CD4-positive, alpha-beta memory T cell (primary cell): ENCODE measurements around the gene SLC24A4. TPM values are rescaled to one million over a fixed set of nuclear protein-coding genes. Genes with fewer than 3 reads are reported as not detected.
A peak's percentile ranks its signal among the peaks of the same experiment; 100 is the strongest.

Source experiments
- CTCF ChIA-PET: fragments of 350-600 bp; sonication (Branson Sonifier 250); formaldehyde crosslinking; loops from one replicate; lab custom pipeline; 2021; ENCODE audit warnings: inconsistent platforms; ENCODE audit not compliant: partially characterized antibody; lab: Charles Lee
- POLR2A ChIA-PET: fragments of 350-600 bp; sonication (Branson Sonifier 250); formaldehyde crosslinking; loops from one replicate; lab custom pipeline; 2021; ENCODE audit not compliant: partially characterized antibody; lab: Charles Lee
- DNase-seq, 5 donors: peaks; one replicate each; pipeline versions ENCODE4 v3.0.0 to v3.0.0-alpha.2; 2020 to 2022; ENCODE audit warnings: mixed read lengths in 1 of 5
- H3K27ac ChIP-seq: one replicate; pipeline ENCODE4 v1.7.0; 2013; ENCODE audit warnings: low read depth, low read length
- H3K27me3 ChIP-seq: 2 replicates; pipeline ENCODE4 v1.7.0; 2013; ENCODE audit warnings: mild to moderate bottlenecking, low read length, moderate library complexity; ENCODE audit not compliant: insufficient read depth
- H3K36me3 ChIP-seq: 2 replicates; pipeline ENCODE4 v1.7.0; 2013; ENCODE audit warnings: mild to moderate bottlenecking, low read length, moderate library complexity; ENCODE audit not compliant: insufficient read depth
- H3K4me1 ChIP-seq: 2 replicates; pipeline ENCODE4 v1.7.0; 2013; ENCODE audit warnings: mild to moderate bottlenecking, low read length, moderate library complexity; ENCODE audit not compliant: insufficient read depth
- H3K4me3 ChIP-seq, 2 donors: one replicate each; pipeline ENCODE4 v1.7.0; 2013; ENCODE audit warnings: low read length in 2 of 2, mild to moderate bottlenecking in 1 of 2
- H3K9me3 ChIP-seq, 2 donors: one replicate each; pipeline ENCODE4 v1.7.0; 2013; ENCODE audit warnings: low read length in 2 of 2, control low read depth in 1 of 2; ENCODE audit not compliant: control insufficient read depth in 1 of 2
- H3K27ac Mint-ChIP-seq, 7 donors: one replicate each; pipeline ENCODE4 v1.8.0; 2020 to 2021; ENCODE audit warnings: mixed read lengths in 7 of 7, mild to moderate bottlenecking in 6 of 7, inconsistent platforms in 3 of 7, moderate library complexity in 3 of 7
- H3K27me3 Mint-ChIP-seq, 2 donors: one replicate each; pipeline ENCODE4 v1.8.0; 2020 to 2021; ENCODE audit warnings: mixed read lengths in 2 of 2
- H3K36me3 Mint-ChIP-seq, 2 donors: one replicate each; pipeline ENCODE4 v1.8.0; 2020 to 2021; ENCODE audit warnings: mixed read lengths in 2 of 2, inconsistent platforms in 1 of 2, mild to moderate bottlenecking in 1 of 2
- H3K4me1 Mint-ChIP-seq, 4 donors: one replicate each; pipeline ENCODE4 v1.8.0; 2020 to 2021; ENCODE audit warnings: mixed read lengths in 4 of 4, mild to moderate bottlenecking in 1 of 4
- H3K4me3 Mint-ChIP-seq, 8 donors: one replicate each; pipeline ENCODE4 v1.8.0; 2020 to 2021; ENCODE audit warnings: mixed read lengths in 8 of 8, mild to moderate bottlenecking in 7 of 8, moderate library complexity in 6 of 8, inconsistent platforms in 3 of 8
- H3K9me3 Mint-ChIP-seq, 8 donors: one replicate each; pipeline ENCODE4 v1.8.0; 2020 to 2021; ENCODE audit warnings: mixed read lengths in 8 of 8, mild to moderate bottlenecking in 5 of 8, inconsistent platforms in 3 of 8, moderate library complexity in 1 of 8
- intact Hi-C: fragments of 100-400 bp; cut with micrococcal nuclease; formaldehyde crosslinking; loops from one replicate; pipeline ENCODE4 v1.15.1; 2023
- polyA plus RNA-seq, 2 donors: library from polyadenylated mRNA; unstranded; fragments of 300-500 nt; fragmentation: Illumina TruSeq; gene quantifications; one replicate each; pipeline ENCODE4 v1.2.3, GENCODE V29; 2021
- total RNA-seq, 2 experiments: library from RNA; stranded (reverse); gene quantifications; one replicate each; pipeline ENCODE4 v1.2.3, GENCODE V29; 2021

SLC24A4 gene, protein sequence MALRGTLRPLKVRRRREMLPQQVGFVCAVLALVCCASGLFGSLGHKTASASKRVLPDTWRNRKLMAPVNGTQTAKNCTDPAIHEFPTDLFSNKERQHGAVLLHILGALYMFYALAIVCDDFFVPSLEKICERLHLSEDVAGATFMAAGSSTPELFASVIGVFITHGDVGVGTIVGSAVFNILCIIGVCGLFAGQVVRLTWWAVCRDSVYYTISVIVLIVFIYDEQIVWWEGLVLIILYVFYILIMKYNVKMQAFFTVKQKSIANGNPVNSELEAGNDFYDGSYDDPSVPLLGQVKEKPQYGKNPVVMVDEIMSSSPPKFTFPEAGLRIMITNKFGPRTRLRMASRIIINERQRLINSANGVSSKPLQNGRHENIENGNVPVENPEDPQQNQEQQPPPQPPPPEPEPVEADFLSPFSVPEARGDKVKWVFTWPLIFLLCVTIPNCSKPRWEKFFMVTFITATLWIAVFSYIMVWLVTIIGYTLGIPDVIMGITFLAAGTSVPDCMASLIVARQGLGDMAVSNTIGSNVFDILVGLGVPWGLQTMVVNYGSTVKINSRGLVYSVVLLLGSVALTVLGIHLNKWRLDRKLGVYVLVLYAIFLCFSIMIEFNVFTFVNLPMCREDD
- total RNA-seq (not detected), polyA plus RNA-seq (not detected)

DNA sequence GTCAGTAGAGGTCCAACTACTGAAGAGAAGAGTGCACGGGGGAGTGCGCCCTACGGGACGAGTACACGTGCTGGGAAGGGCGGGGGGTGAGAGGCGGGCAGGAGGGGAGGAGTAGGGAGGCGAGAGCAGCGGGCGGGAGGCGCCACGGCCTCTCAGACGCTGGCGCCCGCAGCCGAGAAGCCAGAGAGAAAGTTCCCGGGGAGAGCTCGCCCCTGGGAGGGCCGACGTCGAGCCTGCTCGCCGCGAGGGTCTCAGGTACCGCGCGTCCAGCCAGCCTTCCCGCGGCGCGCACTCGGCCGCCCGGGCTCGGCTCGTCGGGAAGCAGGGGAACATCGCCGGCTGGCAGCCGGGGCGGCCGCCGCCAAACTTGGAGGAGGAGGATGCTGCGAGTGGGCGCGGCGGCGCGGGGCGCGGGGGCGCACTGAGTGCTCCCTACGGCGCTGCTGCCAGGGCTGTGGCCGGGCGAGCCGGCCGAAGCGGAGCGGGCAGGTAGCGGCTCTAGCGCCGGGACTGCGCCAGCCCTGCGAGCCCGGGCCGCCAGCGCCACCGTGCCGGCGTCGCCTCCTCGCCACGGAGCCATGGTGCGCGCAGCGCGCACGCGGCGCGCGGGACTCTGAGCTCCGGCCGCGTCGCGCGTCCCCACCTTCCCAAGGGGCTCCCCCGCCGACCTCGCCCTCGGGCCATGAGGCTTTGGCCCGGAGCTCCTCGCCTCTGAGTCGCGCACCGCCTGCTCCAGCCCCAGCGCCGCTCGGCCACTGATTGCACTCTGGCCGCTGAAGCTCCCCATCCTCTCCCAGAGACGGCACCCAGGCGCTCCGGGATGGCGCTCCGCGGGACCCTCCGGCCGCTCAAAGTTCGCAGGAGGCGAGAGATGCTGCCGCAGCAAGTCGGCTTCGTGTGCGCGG lies at the start of gene SLC24A4:
TSS of gene SLC24A4 (plus strand) at position 155 of the 905 bp plus-strand sequence. CDS start at position 821, 666 bp downstream.
- CTCF ChIA-PET = no interaction called here
- DNase-seq = no peak
- Histone ChIP-seq H3K9me3 (no peaks in the 10 kb centered on the region), H3K4me1 (no peaks in the 10 kb centered on the region), H3K27ac (no peak within 1 kb of the TSS), H3K4me3 (no peak within 1 kb of the TSS), H3K27me3 (no peaks in the 10 kb centered on the region), H3K36me3 (no peaks in the 10 kb centered on the region)
- no peaks in the 10 kb centered on the region for H3K4me1 Mint-ChIP-seq
- no peaks in the 10 kb centered on the region for H3K36me3 Mint-ChIP-seq
- peak within 1 kb of the TSS in 4 of 8 donors; percentile 4 to 59 (median 42) for H3K4me3 Mint-ChIP-seq
- H3K27me3 Mint-ChIP-seq = peaks cover 36 to 39% of the 10 kb centered on the region in 2 donors
- no peak within 1 kb of the TSS for H3K27ac Mint-ChIP-seq
- intact Hi-C loops = no loop called here
- POLR2A ChIA-PET = no interaction called here
- H3K9me3 Mint-ChIP-seq = peaks cover 0 to 4% (median 0%) of the 10 kb centered on the region in 8 donors

DNA sequence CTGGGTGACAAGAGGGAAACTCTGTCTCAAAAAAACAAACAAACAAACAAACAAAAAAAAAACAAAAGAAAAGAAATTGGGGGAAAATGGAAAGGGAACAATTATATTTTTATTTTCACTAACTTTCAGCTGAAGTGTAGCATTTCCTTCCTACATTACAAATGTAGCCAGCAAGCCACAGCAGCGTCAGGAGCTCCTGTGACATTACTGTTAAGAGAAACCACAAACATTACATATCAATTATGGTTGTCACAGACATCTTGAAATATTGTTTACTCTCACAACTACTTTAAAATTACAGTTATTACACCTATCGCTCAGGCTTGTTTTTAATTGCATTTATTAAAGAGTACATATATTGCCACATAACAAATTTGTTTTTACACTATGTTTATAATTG lies 49.8 kb upstream of the SLC24A4 start:
- H3K36me3 Mint-ChIP-seq = no peaks in the 10 kb centered on the region

DNA sequence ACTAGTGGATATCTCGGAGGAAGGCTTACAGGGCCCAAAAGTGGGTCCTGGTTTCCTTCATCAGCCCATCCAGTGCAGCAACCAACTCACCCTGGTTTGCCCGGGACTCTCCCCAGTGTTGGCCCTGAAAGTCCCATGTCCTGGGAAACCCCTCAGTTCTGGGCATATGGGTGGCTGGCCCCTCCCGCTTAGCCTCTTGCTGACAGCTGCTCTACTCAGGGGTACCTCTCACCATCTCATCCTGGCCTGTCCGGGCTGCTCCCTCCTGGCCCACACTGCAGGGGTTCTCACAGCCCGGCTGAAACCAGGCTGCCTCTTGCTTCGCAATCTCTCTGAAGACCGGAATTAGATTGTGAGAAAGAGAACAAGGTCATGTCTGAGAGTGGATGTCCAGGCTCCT lies 48.9 kb upstream of the SLC24A4 start:
- POLR2A ChIA-PET = no interaction called here
- Mint-ChIP-seq H3K4me1 (no peaks in the 10 kb centered on the region), H3K9me3 (peaks cover 0 to 4% (median 0%) of the 10 kb centered on the region in 8 donors), H3K27ac (no peak overlapping the region), H3K27me3 (peaks cover 12 to 27% of the 10 kb centered on the region in 2 donors), H3K4me3 (no peak overlapping the region), H3K36me3 (no peaks in the 10 kb centered on the region)
- H3K9me3 ChIP-seq = no peaks in the 10 kb centered on the region
- H3K27ac ChIP-seq = no peak overlapping the region
- no peaks in the 10 kb centered on the region for H3K4me1 ChIP-seq
- CTCF ChIA-PET = no interaction called here
- no peak for DNase-seq
- no peak overlapping the region for H3K4me3 ChIP-seq
- no peaks in the 10 kb centered on the region for H3K36me3 ChIP-seq
- intact Hi-C loops = no loop called here
- H3K27me3 ChIP-seq = no peaks in the 10 kb centered on the region

More for the DNA sequence above, 49.8 kb upstream of the SLC24A4 start:
- no peak overlapping the region for H3K27ac Mint-ChIP-seq
- H3K27me3 Mint-ChIP-seq = peaks cover 12 to 28% of the 10 kb centered on the region in 2 donors
- DNase-seq = no peak
- no peak overlapping the region for H3K4me3 Mint-ChIP-seq
- Histone ChIP-seq H3K4me3 (no peak overlapping the region), H3K27ac (no peak overlapping the region), H3K4me1 (no peaks in the 10 kb centered on the region), H3K36me3 (no peaks in the 10 kb centered on the region), H3K9me3 (no peaks in the 10 kb centered on the region), H3K27me3 (no peaks in the 10 kb centered on the region)
- peaks cover 0 to 4% (median 0%) of the 10 kb centered on the region in 8 donors for H3K9me3 Mint-ChIP-seq
- H3K4me1 Mint-ChIP-seq = no peaks in the 10 kb centered on the region
- intact Hi-C loops = no loop called here
- CTCF ChIA-PET = no interaction called here
- POLR2A ChIA-PET = no interaction called here

DNA sequence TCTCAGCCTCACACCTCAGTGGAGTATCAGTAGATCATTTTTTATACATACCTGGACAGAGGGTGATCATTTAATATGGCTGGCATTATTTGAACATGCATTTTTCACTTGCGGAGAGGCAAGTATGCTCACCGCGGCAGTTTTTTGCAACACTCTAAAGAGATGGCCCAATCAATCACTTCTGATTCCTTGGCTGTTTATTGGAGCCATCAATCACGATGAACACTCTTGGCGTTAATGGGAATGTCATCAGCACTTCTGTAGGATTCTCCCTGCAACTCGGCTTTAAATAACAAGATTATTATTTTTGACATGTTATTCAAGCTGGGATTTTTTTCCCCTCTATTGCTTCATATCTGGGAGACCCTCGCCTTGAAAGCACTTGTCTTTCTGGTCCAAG lies 46.9 kb upstream of the SLC24A4 start:
- Mint-ChIP-seq H3K9me3 (no peaks in the 10 kb centered on the region), H3K4me3 (no peak overlapping the region), H3K4me1 (peaks cover 7 to 11% (median 8%) of the 10 kb centered on the region in 4 donors), H3K27me3 (peaks cover 8 to 21% of the 10 kb centered on the region in 2 donors), H3K36me3 (no peaks in the 10 kb centered on the region), H3K27ac (no peak overlapping the region)
- ChIA-PET CTCF (no interaction called here), POLR2A (no interaction called here)
- H3K27ac ChIP-seq = no peak overlapping the region
- DNase-seq = no peak
- no peak overlapping the region for H3K4me3 ChIP-seq
- H3K4me1 ChIP-seq = peaks cover 11% of the 10 kb centered on the region
- H3K9me3 ChIP-seq = no peaks in the 10 kb centered on the region
- no peaks in the 10 kb centered on the region for H3K27me3 ChIP-seq
- intact Hi-C loops = no loop called here
- H3K36me3 ChIP-seq = no peaks in the 10 kb centered on the region

DNA sequence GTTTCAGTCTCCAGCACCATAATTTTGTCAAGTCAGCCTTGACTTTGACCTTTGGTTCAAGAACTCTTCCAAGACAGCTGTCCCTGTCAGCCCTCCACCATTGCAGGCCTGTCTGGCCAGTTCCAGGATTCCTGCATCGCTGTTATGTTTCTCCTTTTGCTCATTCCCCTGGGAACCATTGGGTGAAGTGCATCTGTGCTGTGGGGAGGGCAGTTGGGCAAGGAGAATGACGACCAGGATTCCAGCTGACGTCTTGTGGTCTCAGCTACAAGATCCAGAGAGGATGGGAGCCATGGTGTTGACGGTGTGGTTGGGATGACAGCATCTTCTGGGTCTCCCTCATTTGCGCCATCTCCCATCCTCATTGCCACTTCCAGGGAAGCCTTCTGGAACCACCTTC lies 45.9 kb upstream of the SLC24A4 start:
- Mint-ChIP-seq H3K4me1 (peaks cover 7 to 11% (median 10%) of the 10 kb centered on the region in 4 donors), H3K36me3 (no peaks in the 10 kb centered on the region), H3K27ac (no peak overlapping the region), H3K4me3 (no peak overlapping the region), H3K9me3 (no peaks in the 10 kb centered on the region), H3K27me3 (peaks cover 8 to 16% of the 10 kb centered on the region in 2 donors)
- Histone ChIP-seq H3K9me3 (no peaks in the 10 kb centered on the region), H3K27me3 (no peaks in the 10 kb centered on the region), H3K4me1 (peaks cover 11% of the 10 kb centered on the region), H3K4me3 (no peak overlapping the region), H3K36me3 (no peaks in the 10 kb centered on the region), H3K27ac (no peak overlapping the region)
- POLR2A ChIA-PET = no interaction called here
- CTCF ChIA-PET = no interaction called here
- DNase-seq = no peak
- intact Hi-C loops = no loop called here

DNA sequence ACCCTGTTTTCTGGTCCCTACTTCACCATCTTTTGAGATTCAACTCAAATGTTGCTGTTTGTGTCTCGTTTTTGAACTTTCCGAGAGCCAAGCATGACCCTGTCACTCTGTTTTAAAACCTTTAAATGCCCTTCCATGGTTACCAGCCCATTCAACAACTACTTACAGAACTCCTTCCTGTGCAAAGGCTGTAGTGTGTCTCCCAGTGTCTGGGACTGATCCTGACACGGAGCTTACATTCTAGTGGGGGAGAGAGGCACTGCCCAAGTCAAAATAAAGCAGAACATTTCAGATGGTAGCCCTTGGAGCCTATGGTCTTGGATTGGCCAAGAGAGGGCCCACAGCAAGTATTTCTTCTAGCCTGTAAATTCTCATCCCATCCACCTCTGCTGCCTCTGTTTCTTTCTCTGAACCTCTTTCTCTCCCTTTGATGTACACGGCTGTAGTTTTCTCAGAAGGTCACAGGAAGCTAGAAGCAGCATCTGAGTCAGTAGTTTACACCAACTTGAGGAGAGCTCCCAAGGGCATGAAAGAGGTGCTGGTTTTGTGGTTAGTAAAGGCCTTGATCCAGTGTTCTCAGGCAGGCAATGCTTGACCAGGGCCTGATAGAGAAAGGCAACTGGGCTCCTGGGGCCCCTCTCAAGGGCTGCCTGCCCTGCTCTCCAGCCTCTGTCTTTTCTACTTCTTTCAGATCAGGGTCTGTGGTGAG lies 42.3 kb upstream of the SLC24A4 start:
- intact Hi-C loops = no loop called here
- Mint-ChIP-seq H3K27me3 (peaks cover 2 to 3% of the 10 kb centered on the region in 2 donors), H3K9me3 (no peaks in the 10 kb centered on the region), H3K4me3 (peak overlapping the region in 3 of 8 donors; percentile 1 to 74 (median 23)), H3K27ac (peak overlapping the region in 5 of 7 donors; percentile 17 to 61 (median 28)), H3K36me3 (no peaks in the 10 kb centered on the region), H3K4me1 (peaks cover 7 to 11% (median 10%) of the 10 kb centered on the region in 4 donors)
- peaks cover 11% of the 10 kb centered on the region for H3K4me1 ChIP-seq
- no peaks in the 10 kb centered on the region for H3K36me3 ChIP-seq
- DNase-seq = no peak
- CTCF ChIA-PET = interaction anchor here (0.8 kb wide), 1 partner anchor 63 kb away, joined by 3 read pairs; no protein-coding TSS in a partner anchor
- POLR2A ChIA-PET = no interaction called here
- no peaks in the 10 kb centered on the region for H3K9me3 ChIP-seq
- H3K27me3 ChIP-seq = no peaks in the 10 kb centered on the region
- H3K4me3 ChIP-seq = no peak overlapping the region
- H3K27ac ChIP-seq = no peak overlapping the region
